ENCODE measurements around the gene ENSA.
"Not testable (repeated sequence)": the region's sequence is repeated elsewhere in the genome, so short reads cannot be mapped to it uniquely, and the experiment has no call there.

Gene ENSA

GRCh38 chr1:150629115-150629928, at the start of gene ENSA:
TSS of gene ENSA (minus strand) at chr1:150629612. CDS start at chr1:150629470, 142 bp downstream.
- peak; percentile 87 for DNase-seq (ENCODE audit: low read depth, low spot score)

- no peak for DNase-seq (ENCODE audit: low read depth, low spot score)
Observed at GRCh38 chr1:150678988-150679387, 49.6 kb upstream of the ENSA start.

- no peak for DNase-seq (ENCODE audit: low read depth, low spot score)
Observed at GRCh38 chr1:150674881-150675280, 45.5 kb upstream of the ENSA start.

- no peak for DNase-seq (ENCODE audit: low read depth, low spot score)
Observed at GRCh38 chr1:150663321-150663720, 33.9 kb upstream of the ENSA start.

- DNase-seq (ENCODE audit: low read depth, low spot score): no peak
Observed at GRCh38 chr1:150662811-150663210, 33.4 kb upstream of the ENSA start.

- no peak for DNase-seq (ENCODE audit: low read depth, low spot score)
Observed at GRCh38 chr1:150661156-150661555, 31.7 kb upstream of the ENSA start.

GRCh38 chr1:150660584-150660983, 31.2 kb upstream of the ENSA start:
- no peak for DNase-seq (ENCODE audit: low read depth, low spot score)

- DNase-seq (ENCODE audit: low read depth, low spot score): not testable (repeated sequence)
Observed at GRCh38 chr1:150657064-150657463, 27.7 kb upstream of the ENSA start.

GRCh38 chr1:150654635-150655034, 25.2 kb upstream of the ENSA start:
- DNase-seq (ENCODE audit: low read depth, low spot score): not testable (repeated sequence)

GRCh38 chr1:150650193-150650592, 20.8 kb upstream of the ENSA start:
- DNase-seq (ENCODE audit: low read depth, low spot score): no peak

- DNase-seq (ENCODE audit: low read depth, low spot score): no peak
Observed at GRCh38 chr1:150649441-150650075, 20.1 kb upstream of the ENSA start.

GRCh38 chr1:150642296-150642695, 12.9 kb upstream of the ENSA start:
- DNase-seq (ENCODE audit: low read depth, low spot score): no peak

- DNase-seq (ENCODE audit: low read depth, low spot score): not testable (repeated sequence)
Observed at GRCh38 chr1:150641126-150641815, 11.9 kb upstream of the ENSA start.

GRCh38 chr1:150638430-150638829, 9.0 kb upstream of the ENSA start:
- not testable (repeated sequence) for DNase-seq (ENCODE audit: low read depth, low spot score)

- DNase-seq (ENCODE audit: low read depth, low spot score): not testable (repeated sequence)
Observed at GRCh38 chr1:150634839-150635622, 5.6 kb upstream of the ENSA start.

- DNase-seq (ENCODE audit: low read depth, low spot score): no peak
Observed at GRCh38 chr1:150628766-150629114, 672 bp downstream of the ENSA start.

GRCh38 chr1:150627826-150628410, 1.5 kb downstream of the ENSA start:
- DNase-seq (ENCODE audit: low read depth, low spot score): no peak

- no peak for DNase-seq (ENCODE audit: low read depth, low spot score)
Observed at GRCh38 chr1:150626150-150626549, 3.3 kb downstream of the ENSA start.

- not testable (repeated sequence) for DNase-seq (ENCODE audit: low read depth, low spot score)
Observed at GRCh38 chr1:150624546-150624945, 4.9 kb downstream of the ENSA start.

- DNase-seq (ENCODE audit: low read depth, low spot score): not testable (repeated sequence)
Observed at GRCh38 chr1:150624134-150624533, 5.3 kb downstream of the ENSA start.

- no peak for DNase-seq (ENCODE audit: low read depth, low spot score)
Observed at GRCh38 chr1:150622303-150622975, 7.0 kb downstream of the ENSA start.

Data from activated naive CD8-positive, alpha-beta T cell treated with anti-CD3 and anti-CD28 coated beads, Interleukin-2, amount 50 U/mL, for 16 hours (primary cell).